B cell (primary cell): ENCODE data around the gene NPHS2. TPM values are rescaled to one million over a fixed set of nuclear protein-coding genes. Genes with fewer than 3 reads are reported as not detected.

Experiments
- ATAC-seq: fragments of 200-7000 bp; cut with Tn5 transposase; one replicate; pipeline ENCODE4 v1.10.0; 2021; ENCODE audit warnings: low read depth, mild to moderate bottlenecking, moderate number of reproducible peaks, moderate library complexity
- CTCF ChIA-PET: fragments of 350-600 bp; sonication (Branson Sonifier 250); formaldehyde crosslinking; loops from one replicate; lab custom pipeline; 2021; ENCODE audit warnings: antibody characterized with exemption, inconsistent platforms; lab: Charles Lee
- POLR2A ChIA-PET: fragments of 350-600 bp; sonication (Branson Sonifier 250); formaldehyde crosslinking; loops from one replicate; lab custom pipeline; 2021; ENCODE audit warnings: antibody characterized with exemption; lab: Charles Lee
- DNase-seq: peaks from one replicate; pipeline ENCODE4 v3.0.0; 2013
- H2AFZ ChIP-seq: 2 replicates; pipeline ENCODE4 v1.6.1; 2012; ENCODE audit warnings: mild to moderate bottlenecking, low read depth, low read length; ENCODE audit not compliant: insufficient read depth, poor library complexity, severe bottlenecking
- H3K27ac ChIP-seq, 2 donors: 1 replicate in 1 of 2; 2 replicates in 1 of 2; pipeline ENCODE4 v1.5.1; 2012 to 2013; ENCODE audit warnings: low read length in 2 of 2, mild to moderate bottlenecking in 2 of 2, moderate library complexity in 1 of 2
- H3K27me3 ChIP-seq, 4 experiments: fragments of 200-600 bp in 1 of 4; sonication (generic) in 1 of 4; replicated peaks in 1 of 4; 1 replicate in 2 of 4; 2 replicates in 2 of 4; pipeline versions ENCODE4 v1.6.1 to v1.7.0; 2013 to 2016; ENCODE audit warnings: low read length in 3 of 4, mild to moderate bottlenecking in 2 of 4, mixed read lengths in 1 of 4, moderate library complexity in 1 of 4; ENCODE audit not compliant: insufficient read depth in 4 of 4, control insufficient read depth in 3 of 4; ENCODE audit errors: control extremely low read depth in 1 of 4
- H3K36me3 ChIP-seq, 2 experiments: replicated peaks in 1 of 2; 1 replicate in 1 of 2; 2 replicates in 1 of 2; pipeline versions ENCODE4 v1.6.1 to v1.7.1; 2013; ENCODE audit warnings: low read length in 1 of 2; ENCODE audit not compliant: insufficient read depth in 2 of 2, control insufficient read depth in 1 of 2; ENCODE audit errors: control extremely low read depth in 1 of 2, extremely low read depth in 1 of 2
- H3K4me1 ChIP-seq, 2 donors: fragments of 200-600 bp in 1 of 2; sonication (generic) in 1 of 2; 1 replicate in 1 of 2; 2 replicates in 1 of 2; pipeline versions ENCODE4 v1.5.1 to v1.6.1; 2013 to 2017; ENCODE audit warnings: low read length in 2 of 2; ENCODE audit not compliant: control insufficient read depth in 2 of 2, insufficient read depth in 2 of 2
- H3K4me2 ChIP-seq: replicated peaks from 2 replicates; pipeline ENCODE3; 2012; ENCODE audit warnings: mild to moderate bottlenecking, low read depth, low read length; ENCODE audit not compliant: poor library complexity, severe bottlenecking
- H3K4me3 ChIP-seq, 5 experiments: fragments of 200-600 bp in 1 of 5; sonication (generic) in 1 of 5; 1 replicate in 3 of 5; 2 replicates in 2 of 5; pipeline versions ENCODE4 v1.5.1 to v1.7.0; 2011 to 2016; ENCODE audit warnings: low read length in 4 of 5, mild to moderate bottlenecking in 4 of 5, low read depth in 2 of 5, control low read depth in 1 of 5, moderate library complexity in 1 of 5; ENCODE audit not compliant: insufficient read depth in 1 of 5; ENCODE audit errors: control extremely low read depth in 1 of 5, extremely low read depth in 1 of 5
- H3K79me2 ChIP-seq: fragments of 200-600 bp; sonication (generic); one replicate; pipeline ENCODE4 v1.6.0; 2016; ENCODE audit warnings: low read length; ENCODE audit not compliant: control insufficient read depth, insufficient read depth
- H3K9ac ChIP-seq: fragments of 200-600 bp; sonication (generic); 2 replicates; pipeline ENCODE4 v1.6.1; 2017; ENCODE audit warnings: mild to moderate bottlenecking, low read length, moderate library complexity
- H3K9me3 ChIP-seq, 3 donors: one replicate each; pipeline versions ENCODE4 v1.6.1 to v1.7.1; 2013; ENCODE audit warnings: low read length in 2 of 3; ENCODE audit not compliant: control insufficient read depth in 2 of 3, insufficient read depth in 1 of 3; ENCODE audit errors: control extremely low read depth in 1 of 3
- H4K20me1 ChIP-seq: 2 replicates; pipeline ENCODE4 v1.6.0; 2012; ENCODE audit warnings: mild to moderate bottlenecking, low read length; ENCODE audit not compliant: insufficient read depth, control insufficient read depth, poor library complexity, severe bottlenecking
- H3K27ac Mint-ChIP-seq: one replicate; pipeline ENCODE4 v1.8.0; 2021; ENCODE audit warnings: mixed read lengths
- H3K27me3 Mint-ChIP-seq: one replicate; pipeline ENCODE4 v1.8.0; 2021; ENCODE audit warnings: mixed read lengths
- H3K4me1 Mint-ChIP-seq: one replicate; pipeline ENCODE4 v1.8.0; 2021; ENCODE audit warnings: mixed read lengths
- H3K4me3 Mint-ChIP-seq: one replicate; pipeline ENCODE4 v1.8.0; 2021; ENCODE audit warnings: mixed read lengths
- H3K9me3 Mint-ChIP-seq: one replicate; pipeline ENCODE4 v1.8.0; 2022; ENCODE audit warnings: mixed read lengths; ENCODE audit not compliant: insufficient read depth
- CTCF ChIP-seq: fragments of 200-600 bp; IDR thresholded peaks from one replicate; pipeline ENCODE4 v1.8.0; 2022; ENCODE audit warnings: antibody characterized with exemption, mild to moderate bottlenecking
- EZH2 ChIP-seq: IDR thresholded peaks from 2 replicates; pipeline ENCODE4 v1.6.1; 2012; ENCODE audit warnings: borderline replicate concordance, low read depth, mild to moderate bottlenecking, moderate library complexity, low read length; ENCODE audit not compliant: insufficient read depth, poor library complexity, severe bottlenecking
- whole genome bisulfite sequencing: methylation state at CpG from one replicate; pipeline ENCODE4 v1.1.5; 2013; ENCODE audit warnings: missing lambda C conversion rate; ENCODE audit not compliant: insufficient coverage; 5-methylcytosine and 5-hydroxymethylcytosine counted together
- intact Hi-C: fragments of 100-400 bp; cut with micrococcal nuclease; formaldehyde crosslinking; loops from one replicate; pipeline ENCODE4 v1.10.0; 2022
- polyA plus RNA-seq: library from polyadenylated mRNA; depleted of rRNA; stranded (reverse); fragments of >200 nt; gene quantifications from 2 replicates; pipeline ENCODE4 v1.2.3, GENCODE V29; 2012
- total RNA-seq, 2 donors: library from RNA; stranded (reverse); fragments of 120-200 nt in 1 of 2; gene quantifications; 1 replicate in 1 of 2; 2 replicates in 1 of 2; pipeline versions ENCODE4 v1.2.3 to v1.2.4, GENCODE V29; 2013 to 2022

Gene NPHS2
- total and polyA plus RNA-seq, 2 donors (not counting 1 experiment from before 2014, with no cell fraction given): not detected

GRCh38 chr1:179516976-179517705 is 58.6 kb downstream of the NPHS2 start:
- no peak overlapping the region for H3K27ac ChIP-seq
- H3K36me3 ChIP-seq: no peaks in the 10 kb centered on the region
- TF ChIP-seq EZH2 (no peak), CTCF (no peak)
- no peaks in the 10 kb centered on the region for H4K20me1 ChIP-seq
- Mint-ChIP-seq H3K27me3 (peaks cover 5% of the 10 kb centered on the region), H3K9me3 (peaks cover 3% of the 10 kb centered on the region), H3K27ac (no peak overlapping the region), H3K4me3 (no peak overlapping the region), H3K4me1 (peaks cover 2% of the 10 kb centered on the region)
- ChIA-PET POLR2A (no interaction called here), CTCF (no interaction called here)
- DNase-seq: no peak
- peaks cover 0 to 3% (median 0%) of the 10 kb centered on the region in 3 donors for H3K9me3 ChIP-seq
- no peak overlapping the region for H3K4me2 ChIP-seq
- H3K79me2 ChIP-seq: no peaks in the 10 kb centered on the region
- H3K9ac ChIP-seq: no peak overlapping the region
- no peak overlapping the region for H3K4me3 ChIP-seq
- 73% methylated on average over 9 of the region's 11 CpGs for WGBS
- H2AFZ ChIP-seq: no peak overlapping the region
- intact Hi-C loops: no loop called here
- ATAC-seq: no peak
- no peaks in the 10 kb centered on the region for H3K27me3 ChIP-seq
- H3K4me1 ChIP-seq: no peaks in the 10 kb centered on the region

GRCh38 chr1:179510038-179510437 is 65.7 kb downstream of the NPHS2 start:
- Histone ChIP-seq H3K4me2 (peak overlapping the region; percentile 18), H3K9me3 (no peaks in the 10 kb centered on the region), H3K27ac (peak overlapping the region in 1 of 2 donors; percentile 54), H3K27me3 (no peaks in the 10 kb centered on the region), H3K4me3 (no peak overlapping the region), H3K36me3 (no peaks in the 10 kb centered on the region), H2AFZ (no peak overlapping the region), H4K20me1 (no peaks in the 10 kb centered on the region), H3K4me1 (peaks cover 5 to 11% of the 10 kb centered on the region in 2 donors), H3K79me2 (no peaks in the 10 kb centered on the region), H3K9ac (no peak overlapping the region)
- H3K4me1 Mint-ChIP-seq: peaks cover 18% of the 10 kb centered on the region
- intact Hi-C loops: no loop called here
- peak overlapping the region; percentile 11 for H3K27ac Mint-ChIP-seq
- TF ChIP-seq CTCF (no peak), EZH2 (no peak)
- no peaks in the 10 kb centered on the region for H3K27me3 Mint-ChIP-seq
- H3K4me3 Mint-ChIP-seq: peak overlapping the region; percentile 5
- peak; percentile 24 for ATAC-seq
- WGBS: no CpG with 5 or more reads among the region's 2 CpGs
- DNase-seq: peak; percentile 45
- ChIA-PET POLR2A (no interaction called here), CTCF (no interaction called here)
- H3K9me3 Mint-ChIP-seq: no peaks in the 10 kb centered on the region
